CD4-positive, alpha-beta T cell treated with Interleukin-1 beta for 1 hour (primary cell): Measurements from ENCODE around the gene TMEM52B.
A peak's percentile ranks its signal among the peaks of the same experiment; 100 is the strongest.

ENCODE experiments used
- DNase-seq, 2 donors: peaks; one replicate each; pipeline ENCODE4 v3.0.0-alpha.2; 2020 to 2022

Gene TMEM52B

GRCh38 chr12:10178821-10179220, at the start of gene TMEM52B:
Gene TMEM52B, plus strand, starts transcription at chr12:10179032. Its CDS starts 543 bp downstream, at chr12:10179575.
- no peak for DNase-seq

DNA sequence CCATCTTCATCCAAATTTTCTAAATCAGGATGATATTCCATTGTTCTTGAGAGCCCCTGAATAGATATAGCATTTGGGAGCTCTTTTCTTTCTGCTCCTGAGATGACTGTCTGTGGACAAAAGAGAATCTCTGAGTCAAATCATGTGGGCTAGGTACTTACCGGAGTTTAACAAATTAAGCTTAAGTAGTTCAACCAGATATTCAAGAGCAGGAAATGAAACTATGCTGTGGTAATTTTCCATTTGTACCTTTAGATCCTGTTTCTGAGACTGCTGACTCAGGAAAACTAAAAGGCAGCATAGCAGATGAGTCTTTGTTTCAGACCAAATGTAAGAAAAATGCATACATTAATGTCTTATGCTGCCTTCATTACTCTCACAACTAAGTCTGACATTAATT, 48.8 kb upstream of the TMEM52B start, which contains the start of gene CLEC7A:
Gene CLEC7A, minus strand, starts transcription at position 158 of the 400 bp plus-strand sequence. Its CDS starts 117 bp downstream, at position 41.
- peak in 1 of 2 donors; percentile 13 for DNase-seq

DNA sequence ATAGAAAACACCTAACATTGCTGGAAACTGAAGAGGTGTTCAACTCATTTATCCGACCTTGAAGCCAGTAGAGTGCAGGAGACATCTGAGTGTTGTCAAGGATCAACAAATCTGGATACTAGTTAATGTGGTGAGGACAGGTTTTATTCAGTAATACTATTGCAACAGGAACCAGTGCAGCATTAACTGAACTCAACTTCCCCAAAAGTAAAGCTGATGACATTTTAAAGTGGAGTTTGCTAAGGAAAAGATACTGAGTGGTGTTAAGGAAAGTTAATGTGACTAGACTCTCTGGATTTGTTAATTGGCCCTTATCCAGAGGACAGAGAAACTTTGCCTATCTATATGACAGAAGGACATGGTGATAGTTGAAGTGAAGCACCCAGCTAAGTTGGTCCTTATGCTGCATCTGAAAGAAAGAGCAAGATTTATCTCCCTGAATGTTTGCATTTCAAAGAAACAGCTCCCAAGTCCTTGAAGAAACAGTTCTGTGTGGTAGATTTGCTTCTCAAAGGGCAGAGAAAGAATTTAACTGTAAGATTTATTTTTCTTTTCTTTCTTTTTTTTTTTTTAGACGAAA, 47.6 kb upstream of the TMEM52B start:
- DNase-seq, result no peak

- DNase-seq, result no peak
Observed at GRCh38 chr12:10132850-10133370, 45.9 kb upstream of the TMEM52B start.

- DNase-seq, result no peak
Observed at GRCh38 chr12:10135126-10135525, 43.7 kb upstream of the TMEM52B start.

- DNase-seq, result no peak
Observed at GRCh38 chr12:10136637-10137205, 42.1 kb upstream of the TMEM52B start.

GRCh38 chr12:10140001-10140400, 38.8 kb upstream of the TMEM52B start:
- DNase-seq, result peak; percentile 57

GRCh38 chr12:10142976-10143589, 35.7 kb upstream of the TMEM52B start:
- no peak for DNase-seq

- no peak for DNase-seq
Observed at GRCh38 chr12:10147714-10148403, 31.0 kb upstream of the TMEM52B start.

DNA sequence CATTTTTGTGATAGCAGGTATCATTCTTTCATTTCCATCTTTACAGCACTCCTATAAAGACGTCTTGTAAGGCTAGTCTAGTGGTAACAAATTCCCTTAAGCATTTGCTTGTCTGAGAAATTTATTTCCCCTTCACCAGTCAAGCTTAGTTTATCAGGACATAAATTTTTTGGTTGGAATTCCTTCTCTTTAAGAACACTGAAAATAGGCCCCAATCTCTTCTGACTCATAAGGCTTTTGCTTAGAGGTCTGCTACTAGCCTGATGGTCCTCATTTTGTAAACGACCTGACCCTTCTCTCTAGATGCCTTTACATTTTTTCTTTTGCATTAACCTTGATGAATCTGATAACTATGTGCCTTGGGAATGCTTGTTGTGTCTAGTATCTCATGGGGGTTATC, 27.2 kb upstream of the TMEM52B start:
- no peak for DNase-seq

GRCh38 chr12:10153271-10154144, 25.3 kb upstream of the TMEM52B start:
- peak; percentile 64 to 71 for DNase-seq

GRCh38 chr12:10154145-10154496, 24.7 kb upstream of the TMEM52B start:
- no peak for DNase-seq

DNA sequence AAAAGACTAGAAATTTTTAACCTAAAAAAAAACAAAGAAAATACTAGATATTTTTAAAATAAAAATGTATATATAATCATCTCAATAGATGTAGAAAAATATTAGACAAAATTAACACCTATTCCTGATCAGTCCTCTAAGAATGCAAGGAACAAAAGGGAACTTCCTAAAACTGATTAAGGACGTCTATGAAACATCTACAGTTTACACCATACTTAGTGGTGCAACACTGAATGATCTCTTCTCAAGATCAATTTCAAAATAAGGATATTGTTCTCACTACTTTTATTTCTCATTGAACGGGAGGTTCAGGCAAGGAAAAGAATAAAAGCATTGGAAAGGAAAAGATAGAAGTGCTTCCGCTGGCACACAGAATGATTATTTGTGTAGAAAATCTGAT, 22.9 kb upstream of the TMEM52B start:
- no peak for DNase-seq

GRCh38 chr12:10158406-10158805, 20.4 kb upstream of the TMEM52B start:
- no peak for DNase-seq

DNA sequence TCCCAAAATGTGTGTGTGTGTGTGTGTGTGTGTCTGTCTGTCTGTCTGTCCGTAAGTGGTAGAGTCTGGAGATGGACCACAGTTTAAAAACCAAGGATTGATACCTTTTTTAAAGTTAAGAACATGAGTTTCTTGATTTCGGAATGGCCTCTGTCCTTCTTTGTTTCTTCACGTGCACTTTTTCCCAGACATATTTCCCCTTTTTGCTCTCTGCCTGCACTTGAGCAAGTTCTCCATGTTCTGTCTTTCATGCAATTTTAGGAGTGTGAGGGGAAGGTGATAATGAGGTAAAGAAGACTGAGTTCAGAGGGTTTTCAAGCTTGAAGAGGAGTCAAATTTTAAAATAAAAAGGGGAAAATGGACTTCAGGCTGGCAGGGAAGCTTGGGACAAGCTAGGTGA, 19.6 kb upstream of the TMEM52B start:
- no peak for DNase-seq

GRCh38 chr12:10160617-10161385, 18.0 kb upstream of the TMEM52B start:
- no peak for DNase-seq

DNA sequence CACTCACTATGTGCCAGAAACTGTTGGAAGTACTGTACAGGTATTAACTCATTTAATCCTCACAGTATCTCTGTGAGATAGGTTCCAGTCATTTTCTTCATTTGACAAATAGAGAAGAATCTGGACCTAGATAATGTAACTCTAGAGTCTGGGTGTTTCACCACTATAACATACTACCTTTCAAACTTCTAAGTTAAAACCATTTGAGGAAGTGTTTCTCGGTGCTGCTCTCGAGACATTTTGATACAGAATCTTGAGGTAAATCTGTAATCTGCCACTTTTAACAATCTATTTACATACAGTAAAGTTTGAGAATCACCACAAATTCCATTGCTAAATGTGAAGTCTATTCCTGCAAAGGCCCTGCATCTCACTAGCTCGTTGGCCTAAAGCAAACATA, 15.7 kb upstream of the TMEM52B start:
- no peak for DNase-seq

- DNase-seq, result no peak
Observed at GRCh38 chr12:10165421-10165820, 13.4 kb upstream of the TMEM52B start.

- peak in 1 of 2 donors; percentile 31 for DNase-seq
Observed at GRCh38 chr12:10167599-10167998, 11.2 kb upstream of the TMEM52B start.

GRCh38 chr12:10169104-10169503, 9.7 kb upstream of the TMEM52B start:
- no peak for DNase-seq

GRCh38 chr12:10170216-10170615, 8.6 kb upstream of the TMEM52B start:
- DNase-seq, result no peak
